GM21723 (cell line): ENCODE measurements around the gene MORN1.
"Not testable (repeated sequence)": the region's sequence is repeated elsewhere in the genome, so short reads cannot be mapped to it uniquely, and the experiment has no call there.

ENCODE experiments used
- ATAC-seq: cut with Tn5 transposase; IDR thresholded peaks from one replicate; pipeline ENCODE4 v1.9.1; 2021; ENCODE audit warnings: mild to moderate bottlenecking, moderate library complexity; ENCODE audit not compliant: unreplicated experiment

Gene MORN1

DNA sequence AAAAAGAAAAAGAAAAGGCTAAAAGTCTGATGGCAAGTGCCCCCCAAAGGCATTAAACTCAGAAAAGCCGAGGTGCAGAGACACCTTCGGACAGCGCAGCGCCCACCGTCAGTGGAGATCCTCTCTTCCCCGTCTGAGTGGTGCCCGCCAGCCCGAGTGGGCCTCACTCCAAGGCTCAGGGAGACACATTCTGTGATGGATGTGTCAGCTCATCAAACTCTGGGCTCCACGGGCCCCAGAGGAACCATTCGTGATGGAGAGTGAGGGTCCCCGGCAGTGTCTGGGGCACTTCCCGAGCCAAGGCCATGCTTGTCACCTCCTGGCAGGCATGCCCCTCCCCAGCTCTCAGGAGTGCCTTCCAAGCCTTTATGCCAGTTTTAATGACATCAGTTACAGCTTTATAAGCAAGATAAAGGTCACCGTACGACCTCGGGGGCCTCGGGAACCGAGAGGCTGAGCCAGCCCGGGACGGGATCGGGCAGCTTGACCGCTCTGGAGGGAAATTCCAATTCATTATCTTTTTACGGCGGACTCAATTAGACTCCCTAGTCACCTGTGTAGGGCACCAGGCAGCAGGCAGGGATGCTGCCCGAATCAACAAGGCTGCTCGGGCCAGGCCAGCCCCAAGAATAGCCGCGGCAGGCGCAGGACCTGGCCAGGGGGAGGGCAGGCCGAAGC is 49.5 kb downstream of the MORN1 start:
- ATAC-seq, result no peak

DNA sequence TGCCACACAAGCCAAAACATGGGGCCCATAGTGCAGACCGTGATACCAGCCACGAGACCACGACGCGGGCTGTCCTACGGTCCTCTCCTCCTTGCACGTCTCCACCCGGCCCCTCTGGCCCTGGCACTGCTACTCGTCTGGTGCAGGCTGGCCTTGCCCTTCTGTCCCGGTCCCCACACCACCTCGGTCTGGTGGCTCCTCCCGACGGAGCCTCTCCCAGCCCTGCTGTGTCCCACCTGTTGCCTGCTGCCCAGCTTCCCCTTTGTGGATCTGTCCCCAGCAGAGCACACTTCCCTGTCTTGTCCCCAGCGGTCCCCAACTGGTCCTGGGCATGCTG is 50.5 kb downstream of the MORN1 start:
- ATAC-seq, result no peak

DNA sequence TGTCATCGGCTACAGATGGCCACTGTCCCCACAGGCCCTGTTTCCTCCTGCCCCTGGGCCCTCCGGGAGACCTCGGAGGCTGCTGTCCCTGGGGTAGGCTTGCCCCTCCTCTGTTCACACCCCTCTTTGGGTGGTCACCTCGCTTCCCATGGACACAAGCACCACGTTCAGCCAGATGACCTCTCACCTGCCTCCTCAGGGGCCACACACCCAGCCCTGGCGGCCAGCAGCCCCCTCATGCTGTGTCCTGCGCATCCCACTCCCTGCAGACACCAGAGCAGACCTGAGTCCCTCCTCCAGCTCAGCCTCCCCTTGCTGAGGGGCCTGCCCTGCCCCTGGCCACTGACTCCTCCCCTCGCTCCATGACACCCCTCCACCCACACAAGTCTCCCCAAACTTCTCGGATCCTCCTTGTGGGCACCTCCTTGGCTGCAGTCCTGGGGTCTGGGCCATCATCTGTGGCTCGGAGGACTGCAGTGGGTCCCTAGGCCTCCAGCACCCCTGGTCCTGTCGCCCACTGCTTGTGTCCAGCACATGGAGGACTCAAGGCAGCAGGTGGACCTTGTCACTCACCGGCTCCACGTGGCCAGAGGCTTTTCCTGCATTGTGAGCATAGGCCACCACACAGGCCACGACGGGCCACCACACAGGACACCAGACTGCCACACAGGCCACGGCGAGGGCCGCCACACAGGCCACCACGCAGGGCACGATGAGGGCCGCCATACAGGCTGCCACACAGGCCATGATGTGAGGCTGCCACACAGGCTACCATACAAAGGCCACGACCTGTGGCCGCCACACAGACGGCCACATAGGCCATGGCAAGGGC is 51.1 kb downstream of the MORN1 start:
- no peak for ATAC-seq

DNA sequence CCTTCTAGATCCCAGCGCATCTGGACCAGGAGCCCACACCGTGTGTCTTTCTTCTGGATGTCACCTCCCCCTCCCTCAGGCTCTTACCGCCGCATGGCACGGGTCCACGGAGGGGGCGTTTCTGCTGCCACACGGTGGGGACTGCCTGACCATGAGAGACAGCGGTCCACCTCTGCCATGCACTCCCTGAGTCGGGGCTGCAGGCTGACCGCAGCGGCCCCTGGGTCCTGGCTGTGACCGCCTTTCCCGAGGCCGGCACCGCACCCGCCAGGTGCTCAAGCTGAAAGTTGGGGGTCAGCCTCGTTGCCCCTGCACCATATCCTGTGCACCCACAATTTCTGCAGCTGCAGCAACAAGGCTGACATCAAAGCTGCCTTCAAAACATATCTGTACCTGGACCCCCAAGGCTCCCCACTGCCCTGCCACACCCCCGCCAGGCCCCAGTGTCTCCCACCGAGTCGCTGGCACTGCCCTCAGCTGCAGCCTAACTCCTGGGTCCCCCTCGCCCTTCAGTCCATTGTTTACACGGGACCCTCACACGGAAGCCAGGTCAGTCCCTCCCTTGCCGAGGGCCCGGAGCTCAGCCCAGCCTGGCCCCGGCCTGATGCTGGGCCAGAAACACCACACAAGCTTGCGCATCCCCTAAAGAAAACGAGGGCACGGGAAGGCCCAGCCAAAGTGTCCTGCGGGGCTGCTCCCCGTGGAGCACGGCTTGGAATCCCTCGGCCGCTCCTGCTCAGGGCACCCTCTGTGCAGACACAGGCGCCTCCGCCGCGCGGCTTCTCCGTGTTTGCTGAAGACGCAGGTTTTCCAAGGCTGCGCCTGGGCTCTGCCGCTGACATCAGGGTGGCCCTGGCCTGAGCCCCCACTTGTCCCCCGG is 51.9 kb downstream of the MORN1 start:
- no peak for ATAC-seq

DNA sequence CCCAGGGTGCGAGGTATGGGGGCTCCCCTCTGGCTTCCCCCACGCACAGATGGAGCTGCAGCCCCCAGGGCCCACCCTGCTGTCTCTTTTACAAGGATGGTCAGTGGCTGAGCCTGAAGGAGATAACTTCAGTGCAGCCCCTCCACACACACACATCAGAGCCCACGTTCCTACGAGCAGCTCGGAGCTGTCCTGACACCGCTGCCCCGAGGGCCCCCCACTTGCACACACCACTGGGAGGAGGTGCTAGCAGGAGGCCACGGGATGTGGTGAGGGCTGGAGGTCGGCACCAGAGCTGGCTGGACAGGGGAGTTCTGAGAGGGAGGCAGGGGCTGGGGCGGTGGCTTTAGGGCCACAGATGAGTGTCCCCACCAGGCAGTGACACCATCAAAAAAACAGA is 53.9 kb downstream of the MORN1 start:
- no peak for ATAC-seq

DNA sequence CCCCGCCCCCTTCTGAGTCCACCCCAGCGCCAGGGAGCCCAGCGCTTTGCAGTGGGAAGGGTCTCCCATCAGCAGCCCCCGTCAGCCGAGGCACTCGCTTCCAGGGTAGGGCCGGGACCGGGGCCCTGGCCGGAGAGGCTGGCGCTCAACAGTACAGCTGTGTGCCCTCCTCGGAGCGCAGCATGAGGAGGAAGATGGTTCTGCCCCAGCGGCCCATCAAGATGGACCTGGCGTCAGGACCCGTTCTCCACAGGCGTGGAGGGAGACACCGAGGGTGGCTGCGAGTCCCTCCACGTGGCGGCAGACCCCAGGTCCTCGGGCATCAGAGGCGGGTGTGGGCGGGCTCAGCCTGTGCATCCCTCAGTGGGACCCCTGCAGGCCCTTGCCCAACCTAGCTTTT is 54.3 kb downstream of the MORN1 start:
- no peak for ATAC-seq

DNA sequence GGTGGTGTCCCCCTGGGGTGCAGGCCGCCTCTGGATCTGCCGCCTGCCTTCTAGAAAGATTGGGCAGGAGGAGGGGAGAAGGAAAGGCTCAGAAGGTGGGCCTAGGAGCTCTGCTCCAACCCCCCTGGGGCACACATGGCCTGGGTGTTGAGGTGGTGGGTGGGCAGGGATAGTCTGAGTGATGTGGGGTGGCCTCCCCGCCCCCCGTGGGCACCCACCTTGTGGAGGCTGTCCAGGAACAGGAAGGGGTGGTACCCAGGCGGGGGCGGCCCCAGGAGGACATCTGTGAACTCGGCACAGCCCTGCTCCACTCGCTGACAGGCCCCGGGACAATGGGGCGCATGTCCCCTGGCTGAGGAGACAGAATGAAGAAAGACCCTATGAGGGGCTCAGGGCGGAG is 54.9 kb downstream of the MORN1 start:
- ATAC-seq, result no peak

DNA sequence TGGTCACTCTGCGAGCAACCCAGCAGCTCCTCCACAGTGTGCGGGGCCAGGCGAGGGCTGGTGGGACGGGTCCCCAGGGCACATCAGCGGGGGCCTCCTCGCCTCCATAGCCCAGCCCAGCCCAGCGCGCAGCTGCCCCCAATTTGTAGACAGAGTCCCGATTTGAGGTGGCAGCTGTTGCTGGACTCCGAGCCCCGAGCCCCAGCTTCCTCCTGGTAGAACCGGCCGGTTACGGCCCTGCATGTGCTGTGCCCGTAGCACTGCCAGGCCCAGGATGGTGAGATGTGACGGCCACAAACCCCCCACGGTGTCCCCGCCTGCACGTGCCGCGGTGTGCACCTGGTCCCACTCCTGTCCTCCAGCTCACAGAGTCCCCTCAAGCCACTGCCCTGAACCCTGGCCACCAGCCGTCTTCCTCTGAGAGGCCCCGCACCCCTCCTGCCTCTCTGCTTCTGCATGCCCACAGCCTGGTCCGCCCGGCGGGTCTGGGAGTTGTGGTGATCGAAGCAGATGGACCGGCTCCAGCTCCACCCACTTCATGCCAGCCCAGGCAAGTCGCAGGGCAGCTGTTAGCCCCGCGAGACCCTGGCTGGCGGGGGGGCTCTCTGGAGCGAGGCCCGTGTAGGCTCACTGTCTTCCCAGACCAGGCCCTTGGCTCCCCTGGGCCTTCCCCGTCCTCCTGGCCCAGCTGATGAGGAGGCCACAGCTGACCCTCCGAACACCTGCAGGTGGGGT is 55.5 kb downstream of the MORN1 start:
- no peak for ATAC-seq

DNA sequence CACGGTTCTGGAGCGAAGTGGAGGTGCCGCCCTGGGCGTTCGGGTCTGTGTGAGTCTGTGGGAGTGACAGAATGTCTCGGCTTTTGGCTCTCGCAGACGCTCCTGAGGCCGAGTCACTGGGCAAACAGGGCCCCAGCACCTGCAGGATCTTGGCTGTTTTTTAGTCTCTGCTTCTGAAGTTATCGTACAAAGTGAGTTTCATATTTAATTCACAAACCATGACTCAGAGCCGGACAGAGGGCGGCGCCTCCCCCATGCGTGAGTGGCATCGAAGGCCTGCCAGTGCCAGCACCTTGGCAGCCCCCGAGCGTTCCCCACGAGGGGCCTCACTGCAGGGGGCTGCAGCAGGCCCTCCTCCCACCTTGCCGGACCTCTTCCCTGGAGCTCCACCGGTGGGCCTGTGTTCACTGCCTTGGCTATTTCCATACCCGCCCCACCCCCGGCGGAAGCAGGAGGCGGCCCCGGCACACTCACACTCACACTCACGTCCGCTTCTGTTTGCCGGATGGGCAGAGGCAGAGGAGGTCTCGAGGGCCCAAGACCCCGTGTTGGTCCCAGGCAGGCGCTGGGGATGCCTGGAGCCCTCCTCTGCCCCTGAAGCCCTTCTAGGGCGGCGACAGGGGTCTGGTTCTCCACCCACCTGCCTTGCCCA is 56.3 kb downstream of the MORN1 start:
- ATAC-seq, result no peak

DNA sequence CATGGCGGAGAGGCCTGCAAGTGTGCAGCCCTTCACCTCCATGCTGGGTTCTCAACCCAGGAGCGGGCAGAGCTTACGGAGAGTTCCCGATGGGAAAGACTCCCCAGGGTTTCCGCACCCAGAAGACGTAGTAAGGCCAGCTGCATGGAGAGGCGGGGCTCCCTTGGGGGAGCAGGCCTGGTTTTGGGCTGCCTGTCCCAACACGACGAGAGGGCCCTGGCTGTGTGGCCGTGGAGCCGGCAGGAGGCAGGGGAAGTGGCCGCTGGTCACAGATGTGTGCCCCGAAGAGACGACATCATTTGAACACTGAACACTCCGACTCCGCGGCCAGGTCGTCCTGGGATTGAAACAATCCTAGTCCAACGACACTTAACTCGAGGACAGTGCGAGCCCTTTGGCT is 57.0 kb downstream of the MORN1 start:
- no peak for ATAC-seq

DNA sequence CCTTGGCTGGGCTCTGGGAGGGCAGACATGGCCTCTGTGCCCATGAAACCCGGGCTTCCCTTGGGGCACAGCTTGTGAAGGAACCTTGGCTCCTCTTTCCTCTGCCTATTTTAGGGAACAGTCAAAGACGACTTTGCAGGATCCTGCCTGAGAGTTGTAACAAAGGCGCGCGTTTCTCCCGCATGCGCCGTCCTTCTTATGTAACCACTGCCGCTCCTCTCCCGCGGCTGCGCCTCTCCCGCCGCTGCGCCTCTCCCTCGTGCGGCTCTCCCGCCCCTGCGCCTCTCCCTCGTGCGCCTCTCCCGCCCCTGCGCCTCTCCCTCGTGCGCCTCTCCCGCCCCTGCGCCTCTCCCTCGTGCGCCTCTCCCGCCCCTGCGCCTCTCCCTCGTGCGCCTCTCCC is 59.8 kb downstream of the MORN1 start:
- not testable (repeated sequence) for ATAC-seq

DNA sequence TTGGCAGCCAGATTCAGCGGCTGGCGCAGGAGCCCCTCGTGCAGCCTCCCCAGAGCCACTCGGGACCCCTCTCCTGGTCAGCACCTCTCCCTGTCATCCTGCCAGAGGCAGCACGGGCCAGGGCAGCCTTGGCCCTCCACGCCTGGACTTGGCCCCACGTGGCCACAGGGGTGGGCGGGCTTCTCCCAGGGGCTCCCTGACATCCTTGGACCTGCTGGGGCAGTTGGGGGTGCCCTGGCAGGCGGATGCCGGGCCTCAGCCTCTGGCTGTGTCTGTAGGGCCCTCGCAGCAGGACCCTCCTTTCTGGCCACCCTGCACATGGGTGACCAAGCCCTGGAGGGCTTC is 60.2 kb downstream of the MORN1 start:
- no peak for ATAC-seq

DNA sequence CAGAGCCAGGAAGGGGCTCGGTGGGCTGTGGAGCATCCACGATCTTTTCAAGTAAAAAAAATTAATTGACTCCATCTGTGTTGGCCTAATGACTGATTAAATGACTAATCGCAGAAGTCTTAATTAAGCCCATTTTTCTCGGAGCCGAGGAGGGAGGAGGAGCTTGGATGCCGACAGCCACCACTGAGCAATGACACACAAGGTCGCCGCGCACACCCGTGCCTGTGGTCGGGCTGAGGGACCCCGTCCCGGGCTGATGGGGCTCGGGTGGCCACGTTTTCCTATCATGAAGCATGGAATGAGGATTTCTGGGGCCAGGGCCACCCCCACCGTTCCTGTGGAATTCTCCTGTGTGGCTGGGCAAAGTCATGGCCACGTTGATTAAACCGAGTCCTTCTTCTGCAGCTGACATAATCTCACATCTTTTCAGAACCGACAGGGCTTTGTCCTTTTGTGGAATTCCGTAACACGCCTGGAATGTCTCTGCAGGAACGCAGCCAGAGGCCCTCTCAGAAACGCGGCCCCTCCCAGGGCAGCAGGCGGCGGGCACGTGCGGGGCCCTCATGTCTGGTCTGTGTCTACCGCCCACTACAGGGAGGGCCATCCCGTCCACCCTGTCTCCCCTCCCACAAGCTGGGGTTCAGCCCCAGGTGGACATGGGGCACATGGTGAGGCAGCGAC is 60.7 kb downstream of the MORN1 start:
- no peak for ATAC-seq

DNA sequence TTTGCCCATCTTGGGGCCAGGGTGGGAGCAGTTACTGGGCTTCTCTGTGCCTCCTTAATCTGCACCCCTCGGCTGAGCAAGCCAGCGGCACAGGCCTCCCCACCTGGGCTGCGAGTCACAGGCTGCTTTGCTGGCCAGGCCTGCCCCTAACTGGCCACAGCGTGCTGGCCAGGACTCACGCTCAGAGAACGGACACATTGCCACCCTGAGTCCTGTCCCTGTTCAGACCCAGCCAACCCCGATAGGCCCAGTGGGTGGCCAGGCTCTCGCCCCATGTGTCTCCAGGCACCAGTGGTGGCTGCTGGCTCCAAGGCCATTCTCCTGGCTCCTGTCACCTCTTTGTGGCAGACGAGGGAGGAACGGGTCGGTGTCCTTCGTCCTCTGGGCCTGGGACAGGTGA is 61.3 kb downstream of the MORN1 start:
- ATAC-seq, result no peak

DNA sequence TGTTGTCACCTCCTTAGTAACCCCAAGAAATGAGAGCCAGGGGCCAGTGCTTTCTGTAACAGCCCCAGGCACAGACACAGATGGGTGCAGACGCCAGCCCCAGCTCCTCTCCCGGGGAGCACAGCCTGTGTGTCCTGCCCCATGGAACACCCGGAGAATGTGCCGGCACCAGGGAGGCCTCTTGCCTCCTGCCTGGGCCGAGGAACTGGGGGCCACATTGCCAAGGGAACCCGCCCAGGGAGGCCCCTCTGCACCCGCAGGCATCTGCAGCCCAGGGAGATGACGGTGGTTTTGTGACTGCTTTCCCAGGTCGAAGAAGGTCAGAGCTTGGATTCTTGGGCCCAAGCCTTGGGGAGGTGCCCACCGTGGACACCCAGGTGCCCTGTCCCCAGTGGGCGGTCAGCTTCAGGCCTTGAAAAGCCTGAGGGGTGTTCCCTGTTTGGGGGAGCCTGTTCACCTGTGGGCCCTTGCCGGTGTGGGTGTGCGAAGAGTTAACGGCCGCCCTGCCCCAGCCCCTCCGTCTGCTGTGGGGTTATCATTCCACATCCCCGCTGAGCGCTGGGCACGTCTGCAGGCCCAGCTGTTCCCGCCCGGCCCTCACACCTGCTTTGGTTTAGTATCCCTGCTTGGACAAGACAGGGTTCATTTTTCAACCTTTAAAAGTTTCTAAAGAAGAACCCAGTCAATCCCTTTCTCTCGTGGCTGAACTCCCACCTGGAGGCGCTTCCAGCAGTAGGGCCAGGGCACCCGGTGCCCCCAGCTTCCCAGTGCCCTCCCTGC is 62.5 kb downstream of the MORN1 start:
- no peak for ATAC-seq

DNA sequence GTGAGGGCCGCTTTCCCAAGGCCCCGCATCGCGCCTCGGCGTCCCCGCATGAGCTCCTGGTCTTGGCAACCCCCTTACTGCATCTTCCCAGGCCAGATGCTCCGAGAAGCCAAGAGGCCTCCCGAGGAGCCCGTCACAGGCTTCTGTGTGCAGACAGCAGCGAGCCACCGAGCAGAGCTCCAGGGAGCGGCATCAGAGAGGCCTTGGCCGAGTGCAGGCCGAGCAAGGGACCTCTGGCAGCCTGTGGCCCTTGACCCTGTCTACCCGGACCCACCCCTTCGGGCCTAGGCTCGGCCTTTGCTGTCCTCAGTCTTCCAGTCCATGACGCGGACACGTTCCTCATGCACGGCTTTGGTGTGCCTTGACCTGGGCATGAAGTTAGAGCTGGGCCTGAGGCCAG is 63.5 kb downstream of the MORN1 start:
- ATAC-seq, result no peak

DNA sequence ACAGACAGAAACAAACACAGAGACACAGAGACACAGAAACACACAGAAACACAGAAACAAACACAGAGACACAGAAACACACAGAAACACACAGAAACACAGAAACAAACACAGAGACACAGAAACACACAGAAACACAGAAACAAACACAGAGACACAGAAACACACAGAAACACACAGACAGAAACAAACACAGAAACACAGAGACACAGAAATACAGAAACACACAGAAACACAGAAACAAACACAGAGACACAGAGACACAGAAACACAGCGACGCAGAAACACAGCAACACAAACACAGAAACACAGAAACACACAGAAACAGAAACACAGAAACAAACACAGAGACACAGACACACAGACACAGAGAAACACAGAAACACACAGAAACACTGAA is 64.2 kb downstream of the MORN1 start:
- not testable (repeated sequence) for ATAC-seq

DNA sequence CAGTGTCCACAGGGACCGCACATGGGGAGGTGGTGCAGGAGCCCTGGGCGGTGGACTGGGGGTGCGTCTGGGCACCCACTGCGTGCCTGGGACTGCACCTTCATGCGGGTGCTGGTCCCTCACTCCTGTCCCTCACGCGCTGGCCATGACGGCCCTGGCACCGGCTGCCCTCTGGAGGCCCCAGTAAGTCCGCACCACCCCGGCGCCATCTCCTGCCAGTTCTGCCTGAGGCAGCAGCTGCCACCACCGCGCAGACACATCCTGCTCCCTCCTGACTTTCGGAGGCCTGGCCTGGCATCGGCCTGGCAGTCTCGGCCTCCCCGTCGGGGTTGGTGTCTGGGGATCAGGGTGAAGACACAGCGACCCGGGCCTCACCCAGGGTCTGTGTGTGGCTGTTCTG is 64.8 kb downstream of the MORN1 start:
- ATAC-seq, result no peak
